Osteoblast (primary cell): ENCODE data around the gene RNF14. TPM values are rescaled to one million over a fixed set of nuclear protein-coding genes. Genes with fewer than 3 reads are reported as not detected.
A peak's percentile ranks its signal among the peaks of the same experiment; 100 is the strongest.

ENCODE experiments used
- DNase-seq: peaks from one replicate; pipeline ENCODE4 v3.0.0; 2011; ENCODE audit warnings: low spot score, mixed read lengths; ENCODE audit not compliant: insufficient read length; ENCODE audit errors: missing footprints
- H2AFZ ChIP-seq: 2 replicates; pipeline ENCODE4 v1.6.0; 2011; ENCODE audit warnings: mild to moderate bottlenecking, low read length
- H3K27ac ChIP-seq: 2 replicates; pipeline ENCODE4 v1.5.1; 2011; ENCODE audit warnings: mild to moderate bottlenecking, low read depth, low read length, moderate library complexity
- H3K27me3 ChIP-seq: 2 replicates; pipeline ENCODE4 v1.6.0; 2012; ENCODE audit warnings: mild to moderate bottlenecking, control low read depth, inconsistent platforms, low read length, moderate library complexity; ENCODE audit not compliant: insufficient read depth
- H3K36me3 ChIP-seq: 2 replicates; pipeline ENCODE4 v1.5.1; 2011; ENCODE audit warnings: mild to moderate bottlenecking, low read length, control low read depth, moderate library complexity; ENCODE audit not compliant: insufficient read depth
- H3K4me1 ChIP-seq: 2 replicates; pipeline ENCODE4 v1.5.1; 2011; ENCODE audit warnings: mild to moderate bottlenecking, low read length, control low read depth, moderate library complexity; ENCODE audit not compliant: insufficient read depth
- H3K4me2 ChIP-seq: 2 replicates; pipeline ENCODE4 v1.6.0; 2011; ENCODE audit warnings: mild to moderate bottlenecking, low read length; ENCODE audit not compliant: insufficient read depth
- H3K4me3 ChIP-seq: fragments of 200-600 bp; sonication (generic); 3 replicates; pipeline ENCODE4 v1.5.1; 2012; ENCODE audit warnings: mild to moderate bottlenecking, low read length, inconsistent platforms; ENCODE audit not compliant: insufficient read depth
- H3K79me2 ChIP-seq: 2 replicates; pipeline ENCODE4 v1.6.0; 2012; ENCODE audit warnings: mild to moderate bottlenecking, low read length, control low read depth, inconsistent platforms; ENCODE audit not compliant: insufficient read depth
- H3K9me3 ChIP-seq: 2 replicates; pipeline ENCODE4 v1.5.1; 2011; ENCODE audit warnings: low read depth, low read length, control low read depth
- H4K20me1 ChIP-seq: 2 replicates; pipeline ENCODE4 v1.6.0; 2012; ENCODE audit warnings: mild to moderate bottlenecking, low read length, control low read depth; ENCODE audit not compliant: insufficient read depth
- total RNA-seq: library from RNA; depleted of rRNA; stranded (reverse); fragments of >200 nt; gene quantifications from 2 replicates; pipeline ENCODE4 v1.2.3, GENCODE V29; 2012
- TF ChIP-seq, protein P1 (sequence below): IDR thresholded peaks from 2 replicates; pipeline ENCODE4 v1.5.1; 2011; ENCODE audit warnings: mild to moderate bottlenecking, low read depth, low read length, moderate library complexity; ENCODE audit errors: extremely low read depth

The RNF14 gene
- total RNA-seq, 1 donor, result 90.8 TPM

DNA sequence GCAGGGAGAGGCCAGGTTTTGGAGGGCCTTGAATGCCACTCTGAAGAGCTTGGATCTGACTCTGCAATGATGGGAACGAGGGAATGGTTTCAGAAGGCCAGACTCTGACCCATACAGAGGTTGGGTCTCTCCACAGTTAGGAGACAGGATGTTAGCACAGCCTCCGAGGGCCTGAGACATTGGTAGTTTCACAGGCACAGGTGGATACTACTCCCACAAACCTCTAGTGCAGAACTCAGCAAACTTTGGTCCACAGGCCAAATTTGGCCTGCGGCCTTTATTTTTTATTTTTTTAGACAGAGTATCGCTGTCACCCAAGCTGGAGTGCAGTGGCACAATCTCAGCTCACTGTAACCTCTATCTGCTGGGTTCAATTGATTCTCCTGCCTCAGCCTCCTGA is 41.0 kb downstream of the RNF14 start:
- DNase-seq, result no peak

DNA sequence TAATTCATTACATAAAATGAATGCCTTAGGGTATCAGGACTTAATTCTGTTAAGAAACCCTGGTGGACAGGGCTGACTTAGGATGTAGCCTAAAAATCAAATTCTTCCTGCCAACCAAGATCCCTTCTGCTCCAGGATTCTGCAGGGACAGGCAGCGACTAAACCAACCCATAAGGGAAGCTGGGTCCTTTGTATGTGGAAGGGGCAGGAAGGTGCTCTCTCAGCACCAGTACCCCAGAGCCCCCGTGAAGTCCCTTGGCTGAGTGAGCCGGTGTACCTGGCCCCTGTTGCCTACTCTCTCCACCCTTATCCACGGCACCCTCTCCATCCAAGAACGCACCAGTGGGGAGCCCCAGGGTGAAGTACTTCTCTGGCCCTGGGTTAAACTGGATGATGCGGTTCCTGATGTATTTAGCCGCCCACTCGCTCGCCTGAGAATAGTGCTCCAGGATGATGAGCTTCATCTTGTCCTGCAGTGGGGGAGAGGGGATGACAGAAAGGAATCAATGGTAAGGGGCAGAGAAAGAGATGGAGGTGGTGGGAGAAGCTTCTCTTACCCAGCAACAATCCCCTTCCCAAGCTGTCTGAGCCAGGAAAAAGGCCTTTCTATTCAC is 42.8 kb downstream of the RNF14 start:
- Histone ChIP-seq H3K4me2 (peak overlapping the region; percentile 87), H3K4me1 (peaks cover 32% of the 10 kb centered on the region), H3K4me3 (peak overlapping the region; percentile 89), H3K79me2 (peaks cover 16% of the 10 kb centered on the region), H3K36me3 (peaks cover 22% of the 10 kb centered on the region), H3K27me3 (no peaks in the 10 kb centered on the region), H4K20me1 (peaks cover 3% of the 10 kb centered on the region), H3K9me3 (no peaks in the 10 kb centered on the region), H2AFZ (peak overlapping the region; percentile 78), H3K27ac (peak overlapping the region; percentile 86)
- no peak for DNase-seq
- TF ChIP-seq, protein P1, sequence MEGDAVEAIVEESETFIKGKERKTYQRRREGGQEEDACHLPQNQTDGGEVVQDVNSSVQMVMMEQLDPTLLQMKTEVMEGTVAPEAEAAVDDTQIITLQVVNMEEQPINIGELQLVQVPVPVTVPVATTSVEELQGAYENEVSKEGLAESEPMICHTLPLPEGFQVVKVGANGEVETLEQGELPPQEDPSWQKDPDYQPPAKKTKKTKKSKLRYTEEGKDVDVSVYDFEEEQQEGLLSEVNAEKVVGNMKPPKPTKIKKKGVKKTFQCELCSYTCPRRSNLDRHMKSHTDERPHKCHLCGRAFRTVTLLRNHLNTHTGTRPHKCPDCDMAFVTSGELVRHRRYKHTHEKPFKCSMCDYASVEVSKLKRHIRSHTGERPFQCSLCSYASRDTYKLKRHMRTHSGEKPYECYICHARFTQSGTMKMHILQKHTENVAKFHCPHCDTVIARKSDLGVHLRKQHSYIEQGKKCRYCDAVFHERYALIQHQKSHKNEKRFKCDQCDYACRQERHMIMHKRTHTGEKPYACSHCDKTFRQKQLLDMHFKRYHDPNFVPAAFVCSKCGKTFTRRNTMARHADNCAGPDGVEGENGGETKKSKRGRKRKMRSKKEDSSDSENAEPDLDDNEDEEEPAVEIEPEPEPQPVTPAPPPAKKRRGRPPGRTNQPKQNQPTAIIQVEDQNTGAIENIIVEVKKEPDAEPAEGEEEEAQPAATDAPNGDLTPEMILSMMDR, result no peak

More for the DNA sequence above, 41.0 kb downstream of the RNF14 start:
- Histone ChIP-seq H3K4me1 (peaks cover 22% of the 10 kb centered on the region), H3K36me3 (peaks cover 36% of the 10 kb centered on the region), H3K4me2 (no peak overlapping the region), H3K27me3 (no peaks in the 10 kb centered on the region), H2AFZ (no peak overlapping the region), H3K4me3 (no peak overlapping the region), H3K79me2 (peaks cover 16% of the 10 kb centered on the region), H4K20me1 (peaks cover 3% of the 10 kb centered on the region), H3K27ac (no peak overlapping the region), H3K9me3 (no peaks in the 10 kb centered on the region)
- TF ChIP-seq, protein P1, result no peak

DNA sequence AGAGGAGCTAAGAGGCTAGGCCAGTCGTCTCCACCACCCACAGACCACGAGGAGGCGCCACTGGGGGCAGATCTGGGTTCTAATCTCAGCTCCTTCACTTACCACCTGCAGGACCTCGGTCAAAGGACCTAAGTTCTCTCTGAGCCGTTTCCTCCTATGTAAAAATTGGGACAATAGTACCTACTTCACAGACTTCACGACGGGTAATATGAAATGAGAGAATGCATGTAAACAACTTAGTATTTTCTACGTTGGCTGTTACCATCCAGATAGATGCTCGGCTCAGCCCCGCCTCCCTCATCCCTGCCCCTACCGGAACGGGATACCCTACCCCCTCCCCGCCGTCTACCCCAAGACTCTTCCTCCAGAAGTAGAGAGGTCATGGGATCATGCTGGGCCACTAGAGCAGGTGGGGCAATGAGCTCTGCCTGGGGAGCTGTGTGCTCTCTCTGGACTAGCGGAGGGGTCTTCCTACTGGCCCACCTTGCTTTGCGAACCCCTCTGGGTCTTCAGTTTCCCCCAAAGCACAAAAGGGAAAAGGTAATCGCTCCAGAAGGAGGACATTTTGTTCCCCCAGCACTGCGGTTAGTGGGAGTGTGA is 43.4 kb downstream of the RNF14 start:
- Histone ChIP-seq H3K79me2 (peaks cover 16% of the 10 kb centered on the region), H3K4me2 (peak overlapping the region; percentile 87), H3K27ac (peak overlapping the region; percentile 86), H3K4me3 (peak overlapping the region; percentile 89), H3K4me1 (peaks cover 32% of the 10 kb centered on the region), H3K36me3 (peaks cover 19% of the 10 kb centered on the region), H4K20me1 (peaks cover 3% of the 10 kb centered on the region), H3K27me3 (no peaks in the 10 kb centered on the region), H2AFZ (peak overlapping the region; percentile 78), H3K9me3 (no peaks in the 10 kb centered on the region)
- TF ChIP-seq, protein P1, result peak; percentile 55
- DNase-seq, result no peak

DNA sequence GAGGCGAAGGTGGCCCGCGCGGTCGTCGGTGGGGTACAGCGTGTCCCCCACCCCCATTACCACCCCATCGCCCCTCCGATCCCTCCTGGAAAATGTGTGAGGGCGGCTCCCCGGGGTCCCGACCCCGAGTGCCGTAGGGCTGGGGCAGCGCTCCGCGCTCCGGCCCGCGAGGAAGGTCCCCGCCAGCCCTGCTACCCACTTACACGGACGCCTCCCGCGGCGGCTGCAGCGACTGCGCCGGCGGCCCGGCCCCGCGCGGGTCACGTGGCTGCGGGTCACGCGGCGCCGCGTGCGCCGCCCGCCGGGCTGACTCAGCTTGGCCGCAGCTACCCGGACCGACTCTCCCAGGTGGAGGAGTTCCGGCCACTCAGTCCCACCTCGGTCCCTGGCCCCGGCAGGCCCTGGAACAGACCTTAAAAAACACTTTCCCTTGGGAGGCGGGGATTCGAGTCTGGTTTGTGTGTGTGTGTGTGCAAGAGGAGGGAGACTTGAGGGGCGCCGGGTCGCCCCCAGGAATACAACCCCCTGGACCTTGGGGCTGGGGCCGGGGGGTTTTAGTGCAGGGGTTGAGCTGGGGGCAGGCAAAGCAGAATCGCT is 44.0 kb downstream of the RNF14 start, which contains the start of gene GNPDA1:
Gene GNPDA1 (minus strand): TSS at position 236 of the 597 bp plus-strand sequence. CDS start 992 bp downstream, outside the sequence.
- no peaks in the 10 kb centered on the region for H3K27me3 ChIP-seq
- peak within 1 kb of the TSS; percentile 89 for H3K4me3 ChIP-seq
- H3K4me2 ChIP-seq, result peak within 1 kb of the TSS; percentile 87
- peaks cover 16% of the 10 kb centered on the region for H3K79me2 ChIP-seq
- DNase-seq, result peak; percentile 99
- peak within 1 kb of the TSS; percentile 88 for H2AFZ ChIP-seq
- H4K20me1 ChIP-seq, result peaks cover 3% of the 10 kb centered on the region
- TF ChIP-seq, protein P1, result no peak
- H3K36me3 ChIP-seq, result peaks cover 13% of the 10 kb centered on the region
- H3K4me1 ChIP-seq, result peaks cover 32% of the 10 kb centered on the region
- no peaks in the 10 kb centered on the region for H3K9me3 ChIP-seq
- H3K27ac ChIP-seq, result peak within 1 kb of the TSS; percentile 86
